C4-2B (cell line): Measurements from ENCODE around the gene ZCCHC2.

ENCODE experiments used
- H3K27ac ChIP-seq: fragments of 450-650 bp; 2 replicates; pipeline ENCODE4 v1.5.1; 2017
- CTCF ChIP-seq: fragments of 450-650 bp; conservative IDR thresholded peaks from 2 replicates; pipeline ENCODE4 v1.5.1; 2017; ENCODE audit warnings: mild to moderate bottlenecking
- ZFX ChIP-seq: fragments of 450-650 bp; IDR thresholded peaks from 2 replicates; pipeline ENCODE4 v1.6.1; 2017

Gene ZCCHC2

GRCh38 chr18:62499263-62499650 lies 23.6 kb upstream of the ZCCHC2 start:
- peak overlapping the region; percentile 81 for H3K27ac ChIP-seq
- TF ChIP-seq ZFX (no peak), CTCF (no peak)

- H3K27ac ChIP-seq: peak overlapping the region; percentile 81
- TF ChIP-seq CTCF (no peak), ZFX (no peak)
Measured at GRCh38 chr18:62500174-62500573, 22.7 kb upstream of the ZCCHC2 start.

DNA sequence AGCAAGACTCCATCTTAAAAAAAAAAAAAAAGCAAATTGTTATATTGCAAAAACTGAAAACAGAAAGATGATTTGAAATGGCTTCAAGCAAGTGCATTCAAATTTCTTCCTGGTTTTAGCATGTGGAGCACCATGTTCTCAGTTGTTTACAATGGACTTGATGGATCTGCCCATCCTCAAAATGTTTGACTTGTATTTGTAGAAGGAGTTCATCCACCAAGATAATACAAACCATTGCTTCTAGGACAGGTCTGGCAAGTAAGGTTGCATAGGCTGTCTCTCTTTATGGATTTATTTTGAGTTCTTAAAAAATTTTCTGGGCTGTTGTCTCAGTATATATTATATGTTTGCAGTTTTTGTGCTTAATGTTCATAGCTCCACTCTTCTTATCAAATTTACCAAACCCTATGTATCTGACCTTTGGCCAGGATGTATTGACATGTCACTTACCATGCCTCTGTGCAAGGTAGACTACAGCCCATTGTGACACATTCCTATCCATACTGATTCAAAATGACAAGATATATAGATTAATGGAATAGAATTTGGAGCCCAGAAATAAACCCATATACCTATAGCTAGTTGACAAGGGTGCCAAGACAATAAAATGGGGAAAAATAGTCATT lies 21.7 kb upstream of the ZCCHC2 start:
- peak overlapping the region; percentile 81 for H3K27ac ChIP-seq
- TF ChIP-seq ZFX (no peak), CTCF (no peak)

DNA sequence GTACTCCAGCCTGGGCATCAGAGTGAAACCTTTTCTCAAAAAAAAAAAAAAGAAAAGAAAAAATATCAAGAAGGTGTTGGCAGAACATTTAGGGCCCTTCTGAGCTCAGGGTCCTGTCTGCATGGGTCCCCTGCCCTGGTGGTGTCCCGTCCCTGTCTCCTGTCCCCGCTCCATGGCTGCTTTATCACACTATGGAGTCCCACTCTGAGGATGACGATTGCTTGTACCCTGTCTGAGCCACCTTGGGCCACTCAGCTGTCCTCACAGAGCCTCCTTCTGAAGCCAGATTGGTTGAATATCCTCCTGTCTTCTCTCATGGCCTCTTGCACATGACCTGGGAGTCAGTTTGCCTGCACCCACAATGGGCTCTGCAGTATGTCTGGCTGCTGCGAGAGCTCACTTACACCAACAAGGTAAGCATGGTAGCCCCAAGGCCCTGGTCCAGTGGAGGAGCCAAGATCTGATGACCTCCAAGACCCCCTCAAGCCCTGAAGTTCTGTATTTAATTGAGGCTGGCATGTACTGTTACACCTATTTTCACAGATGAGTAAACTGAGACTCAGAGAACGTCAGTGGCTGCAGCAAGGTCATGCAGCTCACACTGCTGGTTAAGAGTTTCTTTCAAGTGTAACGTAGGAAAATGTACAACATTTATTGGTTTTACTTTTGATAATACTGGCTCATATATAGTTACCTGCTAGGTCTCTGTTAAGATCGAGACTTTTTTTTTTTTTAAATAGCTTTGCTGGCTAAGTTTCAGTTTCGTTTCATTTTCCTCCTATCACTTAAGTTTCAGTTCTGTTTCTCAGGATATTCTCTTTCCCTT lies 16.9 kb upstream of the ZCCHC2 start:
- H3K27ac ChIP-seq: peak overlapping the region; percentile 41; the same call in 1 of the 2 replicates
- no peak for TF ChIP-seq ZFX
- TF ChIP-seq CTCF: no peak

DNA sequence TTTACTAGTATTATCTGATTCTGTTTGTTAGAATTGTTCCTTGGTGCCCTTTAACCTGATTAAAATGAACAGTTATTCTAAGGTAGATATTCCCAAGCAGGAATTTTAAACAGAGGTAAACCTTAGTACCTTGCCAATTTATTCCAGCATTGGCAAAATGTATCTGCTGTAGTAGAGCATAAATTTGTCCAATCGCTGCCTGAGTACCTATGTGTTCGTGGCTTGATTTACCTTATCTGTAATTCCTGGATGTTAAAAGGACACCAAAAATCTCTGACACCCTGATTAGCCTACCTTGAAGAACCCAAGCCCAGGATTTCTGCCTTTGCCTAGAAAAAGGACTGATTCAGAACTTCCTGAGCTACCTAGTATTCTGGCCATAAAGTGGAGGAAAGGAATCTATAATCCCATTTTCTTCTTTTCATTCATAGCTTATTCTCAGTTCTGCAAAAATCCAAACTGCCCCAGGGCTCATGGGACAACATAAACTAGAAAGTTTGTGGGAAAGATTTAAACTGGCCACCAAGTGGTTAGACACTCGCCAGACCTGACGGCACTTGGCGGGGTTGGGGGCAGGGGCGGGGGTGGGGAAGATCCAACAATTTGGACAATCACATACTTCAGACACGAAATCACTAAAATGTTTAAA lies 16.2 kb upstream of the ZCCHC2 start:
- no peak for TF ChIP-seq CTCF
- no peak for TF ChIP-seq ZFX
- no peak overlapping the region for H3K27ac ChIP-seq

- TF ChIP-seq CTCF: no peak
- no peak for TF ChIP-seq ZFX
- no peak overlapping the region for H3K27ac ChIP-seq
Measured at GRCh38 chr18:62509779-62510178, 13.0 kb upstream of the ZCCHC2 start.

GRCh38 chr18:62510789-62511188 lies 12.0 kb upstream of the ZCCHC2 start:
- no peak for TF ChIP-seq CTCF
- H3K27ac ChIP-seq: no peak overlapping the region
